LNCAP (cell line): ENCODE results near the gene HTR2A.

Experiments
- TF ChIP-seq, protein P1 (sequence below): fragments of 450-650 bp; IDR thresholded peaks from 2 replicates; pipeline ENCODE4 v1.5.1; 2017; ENCODE audit warnings: mild to moderate bottlenecking

HTR2A gene

GRCh38 chr13:46896341-46897137, at the start of gene HTR2A:
Gene HTR2A (minus strand): TSS chr13:46897053. CDS start chr13:46895906, 1,147 bp downstream.
- TF ChIP-seq, protein P1, sequence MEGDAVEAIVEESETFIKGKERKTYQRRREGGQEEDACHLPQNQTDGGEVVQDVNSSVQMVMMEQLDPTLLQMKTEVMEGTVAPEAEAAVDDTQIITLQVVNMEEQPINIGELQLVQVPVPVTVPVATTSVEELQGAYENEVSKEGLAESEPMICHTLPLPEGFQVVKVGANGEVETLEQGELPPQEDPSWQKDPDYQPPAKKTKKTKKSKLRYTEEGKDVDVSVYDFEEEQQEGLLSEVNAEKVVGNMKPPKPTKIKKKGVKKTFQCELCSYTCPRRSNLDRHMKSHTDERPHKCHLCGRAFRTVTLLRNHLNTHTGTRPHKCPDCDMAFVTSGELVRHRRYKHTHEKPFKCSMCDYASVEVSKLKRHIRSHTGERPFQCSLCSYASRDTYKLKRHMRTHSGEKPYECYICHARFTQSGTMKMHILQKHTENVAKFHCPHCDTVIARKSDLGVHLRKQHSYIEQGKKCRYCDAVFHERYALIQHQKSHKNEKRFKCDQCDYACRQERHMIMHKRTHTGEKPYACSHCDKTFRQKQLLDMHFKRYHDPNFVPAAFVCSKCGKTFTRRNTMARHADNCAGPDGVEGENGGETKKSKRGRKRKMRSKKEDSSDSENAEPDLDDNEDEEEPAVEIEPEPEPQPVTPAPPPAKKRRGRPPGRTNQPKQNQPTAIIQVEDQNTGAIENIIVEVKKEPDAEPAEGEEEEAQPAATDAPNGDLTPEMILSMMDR: no peak

- TF ChIP-seq, protein P1: no peak
Measured at GRCh38 chr13:46936525-46936924, 39.7 kb upstream of the HTR2A start.

- TF ChIP-seq, protein P1: no peak
Measured at GRCh38 chr13:46934749-46935148, 37.9 kb upstream of the HTR2A start.

GRCh38 chr13:46926916-46927590, 30.2 kb upstream of the HTR2A start:
- TF ChIP-seq, protein P1: no peak

GRCh38 chr13:46925486-46925885, 28.6 kb upstream of the HTR2A start:
- TF ChIP-seq, protein P1: no peak

DNA sequence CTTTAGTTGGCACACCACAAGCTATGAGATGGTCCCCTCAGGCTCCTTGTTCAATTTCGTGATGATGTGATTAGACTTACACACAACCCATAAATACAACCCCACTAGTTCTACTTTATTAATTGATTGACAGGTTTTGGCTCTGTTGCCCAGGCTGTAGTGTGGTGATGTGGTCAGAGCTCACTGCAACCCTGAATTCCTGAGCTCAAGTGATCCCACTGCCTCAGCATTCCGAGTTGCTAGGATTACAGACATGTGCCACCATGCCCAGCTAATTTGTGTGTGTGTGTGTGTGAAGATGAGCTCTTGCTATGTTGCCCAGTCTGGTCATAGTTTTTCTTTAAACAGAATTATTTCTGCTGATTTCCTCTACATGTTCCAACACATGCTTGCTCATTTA, 17.5 kb upstream of the HTR2A start:
- TF ChIP-seq, protein P1: no peak

- TF ChIP-seq, protein P1: no peak
Measured at GRCh38 chr13:46913757-46914156, 16.9 kb upstream of the HTR2A start.
